Measurements from ENCODE around the gene SLIT1.
"Not testable (repeated sequence)": the region's sequence is repeated elsewhere in the genome, so short reads cannot be mapped to it uniquely, and the experiment has no call there.

Gene SLIT1

GRCh38 chr10:97038688-97039087 lies 147.1 kb downstream of the SLIT1 start:
- DNase-seq, result no peak

GRCh38 chr10:97037365-97038361 lies 148.1 kb downstream of the SLIT1 start:
- peak; percentile 85 for DNase-seq

- DNase-seq, result no peak
Measured at GRCh38 chr10:97034958-97035769, 150.6 kb downstream of the SLIT1 start.

GRCh38 chr10:97034301-97034700 lies 151.5 kb downstream of the SLIT1 start:
- DNase-seq, result no peak

DNA sequence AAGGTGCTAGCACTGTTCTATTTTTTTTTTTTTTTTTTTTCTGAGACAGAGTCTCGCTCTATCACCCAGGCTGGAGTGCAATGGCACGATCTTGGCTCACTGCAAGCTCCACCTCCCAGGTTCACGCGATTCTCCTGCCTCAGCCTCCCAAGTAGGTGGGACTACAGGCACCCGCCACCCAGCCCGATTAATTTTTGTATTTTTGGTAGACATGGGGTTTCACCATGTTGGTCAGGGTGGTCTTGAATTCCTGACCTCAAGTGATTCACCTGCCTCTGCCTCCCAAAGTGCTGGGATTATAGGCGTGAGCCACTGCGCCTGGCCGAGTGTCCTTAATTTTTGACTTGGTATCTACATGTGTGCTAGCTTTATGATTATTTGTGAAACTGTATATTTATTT lies 151.9 kb downstream of the SLIT1 start:
- DNase-seq, result not testable (repeated sequence)

DNA sequence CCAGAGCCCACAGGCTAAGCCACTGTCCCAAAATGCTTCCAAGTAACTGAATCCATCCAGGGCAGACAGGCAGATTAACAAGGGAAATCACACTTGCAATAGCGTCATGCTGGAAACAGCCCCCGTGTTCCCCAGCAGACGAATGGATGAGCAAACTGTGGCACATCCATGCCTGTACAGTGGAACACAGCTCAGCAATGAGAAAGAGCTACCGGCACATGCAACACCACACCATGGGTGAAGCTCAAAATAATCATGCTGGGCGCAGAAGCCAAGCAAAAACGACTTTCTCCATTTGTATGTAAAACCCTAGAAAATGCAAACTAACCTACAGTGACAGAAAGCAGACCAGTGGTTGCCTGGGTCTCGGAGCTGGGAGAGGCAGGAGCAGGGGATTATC lies 153.1 kb downstream of the SLIT1 start:
- no peak for DNase-seq

DNA sequence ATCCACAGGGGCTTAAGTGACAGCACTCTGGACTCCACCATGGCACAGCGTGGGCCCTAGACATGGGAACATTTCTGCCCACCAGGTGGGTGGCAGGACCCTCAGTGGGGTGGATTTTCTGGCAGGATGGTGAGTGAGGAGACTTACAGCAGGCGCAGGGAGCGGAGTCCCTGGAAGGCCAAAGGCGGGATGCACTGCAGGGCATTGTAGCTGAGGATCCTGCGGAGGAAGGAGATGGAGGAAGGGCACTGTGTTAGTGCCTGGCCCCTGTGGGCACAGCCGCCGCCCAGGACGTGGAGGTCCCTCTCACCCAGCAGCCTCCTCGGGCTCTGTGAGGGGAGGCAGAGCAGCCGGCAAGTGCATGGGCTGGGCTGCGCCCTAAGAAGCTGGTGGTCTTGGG lies 154.3 kb downstream of the SLIT1 start:
- no peak for DNase-seq

- DNase-seq, result no peak
Measured at GRCh38 chr10:97030894-97031293, 154.9 kb downstream of the SLIT1 start.

DNA sequence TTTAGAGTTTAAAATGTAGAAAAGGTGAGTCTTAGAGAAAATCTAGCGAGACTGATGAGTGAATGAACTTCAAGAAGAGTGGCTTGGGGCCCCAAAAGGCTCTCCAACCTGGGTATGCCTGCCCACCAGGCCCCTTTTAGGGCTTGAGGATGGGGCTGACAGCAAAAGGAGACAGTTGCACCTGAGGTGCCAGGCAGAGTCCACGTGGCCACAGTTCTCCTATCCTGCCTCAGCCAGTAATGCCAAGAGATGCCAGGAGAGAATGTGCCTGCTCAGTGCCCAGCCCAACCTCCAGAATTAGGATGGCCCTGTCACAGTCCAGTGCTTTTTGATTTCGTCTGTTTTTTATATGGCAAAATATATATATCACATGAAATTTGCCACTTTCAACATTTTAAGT lies 156.5 kb downstream of the SLIT1 start:
- DNase-seq, result no peak

- no peak for DNase-seq
Measured at GRCh38 chr10:97028832-97029178, 157.0 kb downstream of the SLIT1 start.

DNA sequence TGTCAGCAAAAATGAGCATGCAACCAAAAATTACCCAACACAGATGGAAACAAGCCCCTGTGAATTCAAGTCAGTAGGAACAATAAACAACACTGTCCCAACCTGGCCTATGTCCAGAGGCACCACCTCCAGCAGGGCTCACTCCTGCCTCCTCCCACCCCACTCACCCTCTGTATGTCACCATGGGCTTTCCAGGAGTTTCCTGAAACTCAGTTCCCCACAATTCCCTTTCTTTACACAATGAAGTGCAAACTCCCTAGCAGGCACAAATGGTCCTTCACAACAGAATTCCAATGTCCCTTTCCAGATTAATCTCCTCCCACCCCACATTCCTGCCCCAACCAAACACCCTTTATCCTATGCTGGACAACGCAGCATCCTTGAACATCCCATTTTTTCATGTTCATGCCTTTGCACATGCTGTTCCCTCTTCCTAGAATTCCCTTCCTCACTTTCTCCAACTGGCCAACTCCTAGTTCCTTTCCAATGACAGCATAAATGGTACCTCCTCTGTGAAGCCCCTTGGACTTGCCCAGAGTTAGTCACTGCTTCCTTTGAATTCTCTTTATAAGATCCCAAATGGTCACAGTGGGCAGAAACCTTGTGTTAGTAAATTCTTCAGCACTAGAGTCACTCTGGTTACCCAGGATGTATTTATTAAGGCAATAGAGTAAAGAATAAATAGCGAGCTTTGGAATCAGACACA lies 157.5 kb downstream of the SLIT1 start:
- DNase-seq, result no peak

DNA sequence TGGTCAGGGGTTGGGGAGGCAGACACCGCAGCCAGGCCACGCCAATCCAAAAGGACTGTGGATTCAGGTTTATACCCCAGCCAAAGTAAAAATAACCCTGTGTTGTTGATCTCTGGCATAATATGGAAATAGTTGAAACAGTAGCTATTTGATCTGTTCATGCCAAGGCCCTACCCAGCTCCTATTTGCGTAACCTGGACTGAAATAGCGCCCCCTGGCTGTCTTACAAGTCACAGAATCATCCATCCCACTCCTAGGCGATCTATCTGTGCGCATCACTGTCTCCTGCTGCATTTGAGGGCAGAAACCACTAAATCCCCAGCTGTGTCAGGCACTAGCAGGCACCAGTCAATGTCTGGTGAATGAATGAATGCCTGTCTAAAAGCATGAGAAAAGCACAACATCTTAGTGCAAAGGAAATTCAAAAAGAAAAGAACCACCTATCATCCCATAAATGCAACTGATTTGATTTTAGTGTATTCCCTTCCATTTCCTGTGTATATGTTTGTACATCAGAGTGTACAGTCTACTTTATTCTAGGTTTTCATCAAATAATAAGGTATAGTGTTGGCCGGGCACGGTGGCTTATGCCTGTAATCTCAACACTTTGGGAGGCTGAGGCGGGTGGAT lies 160.0 kb downstream of the SLIT1 start:
- peak; percentile 75 for DNase-seq

DNA sequence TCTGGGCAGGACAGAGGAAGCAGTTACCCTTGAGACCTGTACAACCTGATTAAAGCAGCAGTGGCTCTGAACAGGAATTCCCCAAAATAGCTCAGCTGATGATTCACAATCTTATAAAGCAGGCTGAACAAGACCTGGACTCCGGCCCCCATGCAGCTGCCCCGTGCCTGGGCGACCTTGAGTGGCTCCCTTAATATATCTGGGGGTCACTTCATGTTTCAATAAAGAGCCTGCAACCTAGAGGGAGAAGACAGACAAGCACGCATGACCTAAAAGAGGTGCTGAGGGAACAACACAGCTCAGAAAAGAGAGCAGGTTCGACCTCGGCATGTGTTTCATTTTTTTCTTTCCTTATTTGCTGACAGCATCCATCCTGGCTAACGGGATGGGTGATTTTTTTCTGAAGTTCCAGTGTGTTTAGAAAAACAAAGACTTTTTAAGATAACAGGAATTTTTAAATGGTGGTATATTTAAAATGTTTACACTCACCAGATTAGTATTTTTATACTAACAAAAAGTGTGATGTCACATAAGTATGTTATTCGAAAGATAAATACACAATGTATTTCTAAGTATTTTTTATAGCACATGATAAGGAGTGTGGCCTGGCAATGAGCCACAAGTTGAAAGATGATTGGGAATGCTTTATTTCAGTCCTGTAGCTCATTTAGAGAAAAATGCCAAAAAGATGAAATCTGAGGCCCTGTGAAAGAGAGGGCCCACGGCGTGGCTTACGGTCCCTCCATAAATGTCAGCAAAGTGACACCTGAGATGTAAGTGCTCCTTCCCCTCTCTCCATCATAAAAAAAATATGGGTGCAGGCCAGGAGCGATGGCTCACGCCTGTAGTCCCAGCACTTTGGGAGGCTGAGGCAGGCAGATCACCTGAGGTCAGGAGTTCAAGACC lies 161.3 kb downstream of the SLIT1 start:
- no peak for DNase-seq

GRCh38 chr10:97023401-97024167 lies 162.2 kb downstream of the SLIT1 start:
- no peak for DNase-seq

GRCh38 chr10:97022616-97023015 lies 163.1 kb downstream of the SLIT1 start:
- no peak for DNase-seq

DNA sequence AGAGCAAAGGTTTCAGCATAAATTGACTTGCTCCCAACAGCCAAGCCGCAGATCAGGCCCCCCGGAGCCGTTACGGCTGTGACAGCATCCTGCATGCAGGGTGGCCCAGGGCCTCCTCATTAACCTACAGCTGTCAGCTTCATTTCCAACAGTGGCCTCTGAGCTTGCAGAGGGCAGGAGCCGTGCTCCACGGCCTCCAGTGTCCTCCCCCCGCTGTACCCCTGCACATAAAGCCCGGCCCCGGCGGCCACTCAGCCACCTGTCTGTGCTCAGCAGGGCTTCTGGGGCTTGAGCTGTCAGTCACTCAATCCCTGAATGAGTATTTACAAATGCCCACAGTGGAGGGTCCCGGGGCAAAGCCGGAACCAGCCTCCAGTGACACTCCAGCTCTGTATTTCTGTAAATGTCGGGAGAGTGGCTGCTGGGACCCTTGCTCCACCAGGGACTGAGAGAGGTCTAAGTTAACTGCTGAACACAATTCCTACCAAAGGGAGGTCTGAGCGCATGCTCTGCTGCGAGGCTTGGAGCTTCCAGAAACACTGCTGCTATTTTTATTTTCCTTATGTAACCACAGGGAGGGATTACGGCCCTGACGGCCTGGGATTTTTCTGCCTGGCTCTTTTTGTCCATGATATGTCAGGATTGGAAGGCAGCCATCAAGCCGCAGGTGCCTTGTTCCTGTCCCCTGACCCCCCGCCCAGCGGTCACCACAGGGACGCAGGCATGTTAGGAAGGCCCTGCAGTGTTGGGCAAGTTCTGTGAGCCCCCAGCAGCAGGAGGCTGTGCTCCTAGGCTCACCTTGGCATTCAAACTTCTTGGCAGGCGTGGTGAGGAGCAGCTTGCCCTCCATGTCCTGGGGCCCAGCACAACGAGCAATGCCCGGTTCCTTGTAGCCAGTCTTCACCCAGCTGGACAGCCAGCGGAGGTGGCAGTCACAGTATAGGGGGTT lies 165.0 kb downstream of the SLIT1 start:
- no peak for DNase-seq

GRCh38 chr10:97019213-97019844 lies 166.4 kb downstream of the SLIT1 start:
- DNase-seq, result no peak

- no peak for DNase-seq
Measured at GRCh38 chr10:97018251-97019212, 167.2 kb downstream of the SLIT1 start.

All from stimulated activated CD8-positive, alpha-beta memory T cell treated with anti-CD3 and anti-CD28 coated beads, Interleukin-4, amount 100 ng/mL, for 48 hours (primary cell).